Neural progenitor cell (in vitro differentiated cells): ENCODE results near the gene PPP1R13L. TPM values are rescaled to one million over a fixed set of nuclear protein-coding genes. Genes with fewer than 3 reads are reported as not detected.
"Not testable (repeated sequence)": the region's sequence is repeated elsewhere in the genome, so short reads cannot be mapped to it uniquely, and the experiment has no call there.

Experiments
- DNase-seq: peaks from one replicate; pipeline ENCODE4 v3.0.0-alpha.2; 2016; ENCODE audit warnings: low spot score
- H2AFZ ChIP-seq: fragments of 200-600 bp; sonication (generic); replicated peaks from 2 replicates; pipeline ENCODE4 v1.6.1; 2016; ENCODE audit warnings: antibody characterized with exemption
- H3F3A ChIP-seq: fragments of 200-600 bp; sonication (generic); 2 replicates; pipeline ENCODE4 v1.6.1; 2016; ENCODE audit warnings: antibody characterized with exemption, low read depth
- H3K27ac ChIP-seq: fragments of 200-600 bp; sonication (generic); 2 replicates; pipeline ENCODE4 v1.5.1; 2016; ENCODE audit warnings: mild to moderate bottlenecking
- H3K27me3 ChIP-seq: fragments of 200-600 bp; sonication (generic); 2 replicates; pipeline ENCODE4 v1.6.1; 2016; ENCODE audit warnings: mild to moderate bottlenecking, moderate library complexity
- H3K36me3 ChIP-seq: fragments of 200-600 bp; sonication (generic); 2 replicates; pipeline ENCODE4 v1.5.1; 2016
- H3K4me1 ChIP-seq: fragments of 200-600 bp; sonication (generic); 2 replicates; pipeline ENCODE4 v1.6.1; 2016; ENCODE audit warnings: mixed run types
- H3K4me2 ChIP-seq: fragments of 200-600 bp; sonication (generic); 2 replicates; pipeline ENCODE4 v1.6.1; 2016
- H3K4me3 ChIP-seq: fragments of 200-600 bp; sonication (generic); 2 replicates; pipeline ENCODE4 v1.5.1; 2016
- H3K79me2 ChIP-seq: fragments of 200-600 bp; sonication (generic); 2 replicates; pipeline ENCODE4 v1.6.1; 2016; ENCODE audit warnings: low read depth
- H3K9ac ChIP-seq: fragments of 200-600 bp; sonication (generic); 2 replicates; pipeline ENCODE4 v1.6.1; 2016
- H3K9me3 ChIP-seq: fragments of 200-600 bp; sonication (generic); 2 replicates; pipeline ENCODE4 v1.5.1; 2016; ENCODE audit warnings: low read depth
- H4K20me1 ChIP-seq: fragments of 200-600 bp; sonication (generic); 2 replicates; pipeline ENCODE4 v1.6.1; 2016; ENCODE audit warnings: low read depth
- H3K27ac Mint-ChIP-seq: 3 replicates; pipeline ENCODE4 v1.8.0; 2021; ENCODE audit warnings: mixed read lengths
- H3K27me3 Mint-ChIP-seq: 2 replicates; pipeline ENCODE4 v1.8.0; 2022; ENCODE audit warnings: low read depth, mild to moderate bottlenecking, inconsistent platforms, moderate library complexity, mixed read lengths; ENCODE audit not compliant: insufficient read depth
- H3K36me3 Mint-ChIP-seq: 3 replicates; pipeline ENCODE4 v1.8.0; 2021; ENCODE audit warnings: mixed read lengths
- H3K4me1 Mint-ChIP-seq: 3 replicates; pipeline ENCODE4 v1.8.0; 2021; ENCODE audit warnings: mixed read lengths
- H3K4me3 Mint-ChIP-seq: 3 replicates; pipeline ENCODE4 v1.8.0; 2021; ENCODE audit warnings: mild to moderate bottlenecking, moderate library complexity, mixed read lengths
- H3K9me3 Mint-ChIP-seq: 3 replicates; pipeline ENCODE4 v1.8.0; 2020; ENCODE audit warnings: mixed read lengths
- CTCF ChIP-seq: fragments of 200-600 bp; sonication (generic); IDR thresholded peaks from 2 replicates; pipeline ENCODE4 v1.5.1; 2017; ENCODE audit warnings: antibody characterized with exemption, mild to moderate bottlenecking
- EZH2 ChIP-seq: fragments of 200-600 bp; sonication (generic); IDR thresholded peaks from 2 replicates; pipeline ENCODE4 v1.6.1; 2017; ENCODE audit warnings: antibody characterized with exemption, mild to moderate bottlenecking, moderate library complexity
- EZH2phosphoT487 ChIP-seq: fragments of 200-600 bp; sonication (generic); IDR thresholded peaks from 2 replicates; pipeline ENCODE4 v1.6.1; 2017; ENCODE audit warnings: antibody characterized with exemption
- total RNA-seq: library from RNA; depleted of rRNA; stranded (reverse); fragments of >200 nt; gene quantifications from 2 replicates; pipeline ENCODE4 v1.2.3, GENCODE V29; 2015; ENCODE audit warnings: low replicate concordance

Gene PPP1R13L
- total RNA-seq, 1 donor from 2014 or later, result 2.9 TPM

- peaks cover 4% of the 10 kb centered on the region for H3F3A ChIP-seq
- H3K4me2 ChIP-seq, result no peak overlapping the region
- TF ChIP-seq EZH2phosphoT487 (no peak), EZH2 (no peak), CTCF (no peak)
- no peak overlapping the region for H3K27ac ChIP-seq
- peaks cover 15% of the 10 kb centered on the region for H3K4me1 ChIP-seq
- Mint-ChIP-seq H3K4me3 (peak overlapping the region; percentile 79), H3K9me3 (no peaks in the 10 kb centered on the region), H3K27ac (no peak overlapping the region), H3K4me1 (peaks cover 29% of the 10 kb centered on the region), H3K27me3 (peaks cover 20% of the 10 kb centered on the region), H3K36me3 (peaks cover 6% of the 10 kb centered on the region)
- H3K79me2 ChIP-seq, result peaks cover 8% of the 10 kb centered on the region
- peaks cover 10% of the 10 kb centered on the region for H4K20me1 ChIP-seq
- H3K9me3 ChIP-seq, result no peaks in the 10 kb centered on the region
- no peaks in the 10 kb centered on the region for H3K36me3 ChIP-seq
- H3K27me3 ChIP-seq, result peaks cover 21% of the 10 kb centered on the region
- H2AFZ ChIP-seq, result no peak overlapping the region
- DNase-seq, result no peak
- no peak overlapping the region for H3K4me3 ChIP-seq
- H3K9ac ChIP-seq, result no peak overlapping the region
Observed at GRCh38 chr19:45408121-45408520, 3.3 kb upstream of the PPP1R13L start.

- H3K4me3 Mint-ChIP-seq, result peak overlapping the region; percentile 93
- H3K27me3 Mint-ChIP-seq, result peaks cover 22% of the 10 kb centered on the region
- not testable (repeated sequence) for H3K36me3 Mint-ChIP-seq
Observed at GRCh38 chr19:45407585-45407984, 2.7 kb upstream of the PPP1R13L start.

GRCh38 chr19:45407091-45407375, 2.2 kb upstream of the PPP1R13L start:
- Mint-ChIP-seq H3K4me1 (peaks cover 32% of the 10 kb centered on the region), H3K27ac (peak overlapping the region; percentile 25), H3K4me3 (peak overlapping the region; percentile 93), H3K36me3 (no peaks in the 10 kb centered on the region), H3K27me3 (peaks cover 22% of the 10 kb centered on the region), H3K9me3 (no peaks in the 10 kb centered on the region)
- Histone ChIP-seq H3K36me3 (no peaks in the 10 kb centered on the region), H3K9me3 (no peaks in the 10 kb centered on the region), H3K9ac (peak overlapping the region; percentile 95), H3K27ac (no peak overlapping the region), H3F3A (peaks cover 4% of the 10 kb centered on the region), H2AFZ (no peak overlapping the region), H3K27me3 (peaks cover 32% of the 10 kb centered on the region), H4K20me1 (peaks cover 20% of the 10 kb centered on the region), H3K4me1 (peaks cover 21% of the 10 kb centered on the region), H3K79me2 (peaks cover 8% of the 10 kb centered on the region), H3K4me2 (peak overlapping the region; percentile 83), H3K4me3 (peak overlapping the region; percentile 65)
- TF ChIP-seq CTCF (no peak), EZH2 (no peak), EZH2phosphoT487 (no peak)
- no peak for DNase-seq

More at GRCh38 chr19:45407585-45407984, 2.7 kb upstream of the PPP1R13L start:
- H3K9me3 Mint-ChIP-seq, DNase-seq, H2AFZ ChIP-seq, H3K27ac Mint-ChIP-seq, H3K79me2 ChIP-seq, H3K9me3 ChIP-seq, H3F3A ChIP-seq, H3K27ac ChIP-seq, H3K36me3 ChIP-seq: not testable (repeated sequence)
- Histone ChIP-seq H3K9ac (peak overlapping the region; percentile 95), H3K4me1 (peaks cover 18% of the 10 kb centered on the region), H3K4me2 (peak overlapping the region; percentile 83), H4K20me1 (peaks cover 15% of the 10 kb centered on the region), H3K4me3 (peak overlapping the region; percentile 65), H3K27me3 (peaks cover 27% of the 10 kb centered on the region)
- peaks cover 32% of the 10 kb centered on the region for H3K4me1 Mint-ChIP-seq

GRCh38 chr19:45406226-45407090, 1.6 kb upstream of the PPP1R13L start, which contains the start of gene POLR1G:
Gene POLR1G, plus strand, starts transcription at chr19:45406644. Its CDS starts 53 bp downstream, at chr19:45406697.
- Histone ChIP-seq H2AFZ (peak within 1 kb of the TSS; percentile 98), H4K20me1 (peaks cover 25% of the 10 kb centered on the region), H3K27ac (peak within 1 kb of the TSS; percentile 98), H3K4me3 (peak within 1 kb of the TSS; percentile 65), H3K9me3 (no peaks in the 10 kb centered on the region), H3K27me3 (peaks cover 38% of the 10 kb centered on the region), H3K79me2 (peaks cover 8% of the 10 kb centered on the region), H3K36me3 (no peaks in the 10 kb centered on the region), H3F3A (peaks cover 4% of the 10 kb centered on the region), H3K9ac (peak within 1 kb of the TSS; percentile 95), H3K4me2 (peak within 1 kb of the TSS; percentile 83), H3K4me1 (peaks cover 21% of the 10 kb centered on the region)
- peak; percentile 88 for DNase-seq
- H3K27me3 Mint-ChIP-seq, result peaks cover 26% of the 10 kb centered on the region
- no peaks in the 10 kb centered on the region for H3K9me3 Mint-ChIP-seq
- no peaks in the 10 kb centered on the region for H3K36me3 Mint-ChIP-seq
- H3K27ac Mint-ChIP-seq, result peak within 1 kb of the TSS; percentile 99
- peak within 1 kb of the TSS; percentile 93 for H3K4me3 Mint-ChIP-seq
- peaks cover 32% of the 10 kb centered on the region for H3K4me1 Mint-ChIP-seq
- no peak for TF ChIP-seq CTCF
